Subcutaneous abdominal adipose tissue (tissue), 5 donors: ENCODE measurements around the gene SURF1.

Source experiments
- H3K27ac ChIP-seq: one replicate; pipeline ENCODE4 v1.7.0; 2013; ENCODE audit warnings: low read depth, mild to moderate bottlenecking, inconsistent platforms, low read length, moderate library complexity
- H3K27me3 ChIP-seq, 5 donors: one replicate each; pipeline ENCODE4 v1.7.0; 2013; ENCODE audit warnings: low read length in 5 of 5, inconsistent platforms in 1 of 5; ENCODE audit not compliant: control insufficient read depth in 5 of 5, insufficient read depth in 4 of 5
- H3K36me3 ChIP-seq, 5 donors: one replicate each; pipeline ENCODE4 v1.7.0; 2013; ENCODE audit warnings: low read length in 5 of 5; ENCODE audit not compliant: control insufficient read depth in 5 of 5, insufficient read depth in 5 of 5
- H3K4me1 ChIP-seq, 5 donors: one replicate each; pipeline ENCODE4 v1.7.0; 2013; ENCODE audit warnings: low read length in 5 of 5, mild to moderate bottlenecking in 3 of 5, moderate library complexity in 1 of 5; ENCODE audit not compliant: control insufficient read depth in 5 of 5, insufficient read depth in 5 of 5
- H3K4me3 ChIP-seq, 5 donors: one replicate each; pipeline ENCODE4 v1.7.0; 2013; ENCODE audit warnings: low read length in 5 of 5, low read depth in 1 of 5
- H3K9ac ChIP-seq, 5 donors: one replicate each; pipeline ENCODE4 v1.7.0; 2013; ENCODE audit warnings: low read length in 5 of 5, mild to moderate bottlenecking in 4 of 5, moderate library complexity in 3 of 5
- H3K9me3 ChIP-seq, 5 donors: one replicate each; pipeline ENCODE4 v1.7.0; 2013; ENCODE audit warnings: low read length in 5 of 5; ENCODE audit not compliant: control insufficient read depth in 5 of 5
- donor health status: healthy.
- donor health status: healthy.
- donor health status: healthy.
- donor health status: healthy.
- donor health status: healthy.

Gene SURF1

GRCh38 chr9:133347515-133347984, 8.7 kb downstream of the SURF1 start:
- H3K9ac ChIP-seq: peak overlapping the region; percentile 26 to 99 (median 98)
- H3K4me1 ChIP-seq: peaks cover 10 to 47% (median 37%) of the 10 kb centered on the region in 5 donors

GRCh38 chr9:133346021-133346785, 10.1 kb downstream of the SURF1 start:
- Histone ChIP-seq H3K4me3 (peak overlapping the region in 4 of 5 donors; percentile 94 to 99 (median 96)), H3K27me3 (no peaks in the 10 kb centered on the region), H3K27ac (peak overlapping the region; percentile 92), H3K9me3 (no peaks in the 10 kb centered on the region), H3K4me1 (peaks cover 10 to 52% (median 39%) of the 10 kb centered on the region in 5 donors), H3K36me3 (peaks cover 5 to 72% (median 66%) of the 10 kb centered on the region in 5 donors), H3K9ac (peak overlapping the region in 3 of 5 donors; percentile 76 to 79 (median 76))

More at GRCh38 chr9:133347515-133347984, 8.7 kb downstream of the SURF1 start:
- H3K4me3 ChIP-seq: peak overlapping the region in 4 of 5 donors; percentile 94 to 99 (median 96)
- peaks cover 5 to 72% (median 66%) of the 10 kb centered on the region in 5 donors for H3K36me3 ChIP-seq
- H3K27ac ChIP-seq: peak overlapping the region; percentile 92
- H3K27me3 ChIP-seq: no peaks in the 10 kb centered on the region
- peaks cover 0 to 2% (median 0%) of the 10 kb centered on the region in 5 donors for H3K9me3 ChIP-seq

GRCh38 chr9:133345596-133345995, 10.7 kb downstream of the SURF1 start:
- Histone ChIP-seq H3K9me3 (no peaks in the 10 kb centered on the region), H3K27ac (no peak overlapping the region), H3K4me1 (peaks cover 10 to 57% (median 42%) of the 10 kb centered on the region in 5 donors), H3K4me3 (no peak overlapping the region), H3K36me3 (peaks cover under 1 to 72% (median 66%) of the 10 kb centered on the region in 5 donors), H3K27me3 (no peaks in the 10 kb centered on the region), H3K9ac (peak overlapping the region in 2 of 5 donors; percentile 5 to 35)

- H3K9ac ChIP-seq: peak overlapping the region in 1 of 5 donors; percentile 35
- peaks cover 0 to 72% (median 65%) of the 10 kb centered on the region in 5 donors for H3K36me3 ChIP-seq
Measured at GRCh38 chr9:133344979-133345378, 11.3 kb downstream of the SURF1 start.

GRCh38 chr9:133344071-133344470, 12.2 kb downstream of the SURF1 start:
- H3K4me3 ChIP-seq: no peak overlapping the region
- peaks cover 10 to 64% (median 46%) of the 10 kb centered on the region in 5 donors for H3K4me1 ChIP-seq
- H3K9me3 ChIP-seq: no peaks in the 10 kb centered on the region
- no peak overlapping the region for H3K27ac ChIP-seq
- H3K9ac ChIP-seq: no peak overlapping the region
- peaks cover 0 to 72% (median 62%) of the 10 kb centered on the region in 5 donors for H3K36me3 ChIP-seq
- H3K27me3 ChIP-seq: no peaks in the 10 kb centered on the region

More at GRCh38 chr9:133344979-133345378, 11.3 kb downstream of the SURF1 start:
- Histone ChIP-seq H3K4me3 (no peak overlapping the region), H3K9me3 (no peaks in the 10 kb centered on the region), H3K27me3 (no peaks in the 10 kb centered on the region), H3K4me1 (peaks cover 11 to 63% (median 45%) of the 10 kb centered on the region in 5 donors), H3K27ac (no peak overlapping the region)

- H3K9me3 ChIP-seq: no peaks in the 10 kb centered on the region
- H3K27me3 ChIP-seq: no peaks in the 10 kb centered on the region
- H3K9ac ChIP-seq: no peak overlapping the region
- peaks cover 0 to 73% (median 62%) of the 10 kb centered on the region in 5 donors for H3K36me3 ChIP-seq
- H3K27ac ChIP-seq: no peak overlapping the region
- peaks cover 7 to 63% (median 44%) of the 10 kb centered on the region in 5 donors for H3K4me1 ChIP-seq
- no peak overlapping the region for H3K4me3 ChIP-seq
Measured at GRCh38 chr9:133342570-133342969, 13.7 kb downstream of the SURF1 start.

GRCh38 chr9:133342069-133342406, 14.2 kb downstream of the SURF1 start:
- Histone ChIP-seq H3K4me3 (no peak overlapping the region), H3K27ac (no peak overlapping the region), H3K36me3 (peaks cover 0 to 73% (median 62%) of the 10 kb centered on the region in 5 donors), H3K27me3 (no peaks in the 10 kb centered on the region), H3K9ac (no peak overlapping the region), H3K9me3 (no peaks in the 10 kb centered on the region), H3K4me1 (peaks cover 7 to 58% (median 40%) of the 10 kb centered on the region in 5 donors)

GRCh38 chr9:133341369-133342068, 14.8 kb downstream of the SURF1 start:
- Histone ChIP-seq H3K27me3 (no peaks in the 10 kb centered on the region), H3K27ac (no peak overlapping the region), H3K4me1 (peaks cover 5 to 56% (median 38%) of the 10 kb centered on the region in 5 donors), H3K36me3 (peaks cover 0 to 73% (median 62%) of the 10 kb centered on the region in 5 donors), H3K4me3 (peak overlapping the region in 1 of 5 donors; percentile 38), H3K9me3 (no peaks in the 10 kb centered on the region), H3K9ac (peak overlapping the region in 1 of 5 donors; percentile 35)

GRCh38 chr9:133340916-133341315, 15.4 kb downstream of the SURF1 start:
- H3K36me3 ChIP-seq: peaks cover 0 to 71% (median 61%) of the 10 kb centered on the region in 5 donors
- H3K4me1 ChIP-seq: peaks cover 2 to 54% (median 36%) of the 10 kb centered on the region in 5 donors
- H3K9ac ChIP-seq: peak overlapping the region in 3 of 5 donors; percentile 35 to 54 (median 46)
- H3K4me3 ChIP-seq: peak overlapping the region in 1 of 5 donors; percentile 13
- H3K27me3 ChIP-seq: no peaks in the 10 kb centered on the region
- H3K9me3 ChIP-seq: no peaks in the 10 kb centered on the region
- no peak overlapping the region for H3K27ac ChIP-seq
